NCI-H524 (cell line): ENCODE data around the gene CSPG5.

Experiments used
- DNase-seq, 2 experiments: peaks; one replicate each; lab custom pipeline; 2025; lab: John Stamatoyannopoulos, UW

CSPG5 gene

GRCh38 chr3:47536967-47537366 lies 41.7 kb downstream of the CSPG5 start:
- DNase-seq: peak in 1 of 2 experiments; percentile 52

DNA sequence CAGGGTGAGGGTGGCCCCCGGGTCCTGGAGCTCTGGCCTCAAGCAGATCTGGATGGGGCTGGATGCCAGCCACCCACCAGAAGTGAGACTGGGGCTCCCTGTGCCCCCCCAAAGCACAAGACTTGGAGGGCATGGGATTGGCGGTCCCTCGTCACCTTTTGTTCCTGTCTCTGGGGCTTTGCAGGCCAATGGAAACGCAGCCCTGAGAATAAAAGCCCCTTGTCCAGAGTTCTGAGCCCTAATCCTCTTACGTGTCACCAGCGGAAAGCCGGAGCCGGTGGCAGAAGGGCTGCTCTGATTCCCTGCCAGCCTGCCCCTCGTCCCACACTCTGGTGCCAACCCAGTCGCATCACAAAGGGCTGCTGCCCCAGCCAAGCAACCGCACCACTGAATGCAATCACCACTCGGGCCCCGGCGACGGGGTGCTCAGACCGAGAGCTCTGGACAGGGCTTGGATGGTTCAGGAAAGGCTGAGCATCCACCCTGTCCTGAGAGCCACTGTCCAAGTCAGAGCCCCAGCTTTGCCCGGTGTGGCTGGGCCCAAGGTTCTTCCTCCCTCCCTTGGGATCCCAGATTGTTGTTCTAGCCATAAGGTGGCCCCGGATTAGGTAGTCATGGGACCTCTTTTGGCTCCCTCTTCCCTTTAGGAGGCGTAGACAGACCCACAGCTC lies 42.3 kb downstream of the CSPG5 start:
- DNase-seq: peak; percentile 86 to 90

DNA sequence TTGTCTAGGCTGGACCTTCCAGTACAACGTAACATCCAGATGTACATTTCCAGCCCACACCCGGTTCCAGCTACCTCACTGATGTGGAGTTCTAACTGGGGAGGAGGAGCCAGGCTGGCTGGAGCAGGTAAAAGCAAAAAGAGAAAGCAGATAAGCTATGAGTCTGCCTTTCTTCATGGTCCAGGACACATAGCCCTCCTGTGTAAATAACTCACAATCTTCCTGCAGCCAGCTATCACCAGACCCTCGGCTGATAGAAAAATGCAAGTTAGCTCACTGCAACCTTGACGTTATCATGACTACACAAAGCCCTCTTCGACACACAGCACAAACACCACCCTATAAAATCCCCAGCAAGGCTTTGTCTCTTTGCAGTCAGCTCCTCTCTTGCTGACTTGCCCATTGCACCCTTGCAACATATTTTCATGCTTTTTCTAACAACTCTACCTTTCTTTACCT lies 44.6 kb downstream of the CSPG5 start:
- no peak for DNase-seq

DNA sequence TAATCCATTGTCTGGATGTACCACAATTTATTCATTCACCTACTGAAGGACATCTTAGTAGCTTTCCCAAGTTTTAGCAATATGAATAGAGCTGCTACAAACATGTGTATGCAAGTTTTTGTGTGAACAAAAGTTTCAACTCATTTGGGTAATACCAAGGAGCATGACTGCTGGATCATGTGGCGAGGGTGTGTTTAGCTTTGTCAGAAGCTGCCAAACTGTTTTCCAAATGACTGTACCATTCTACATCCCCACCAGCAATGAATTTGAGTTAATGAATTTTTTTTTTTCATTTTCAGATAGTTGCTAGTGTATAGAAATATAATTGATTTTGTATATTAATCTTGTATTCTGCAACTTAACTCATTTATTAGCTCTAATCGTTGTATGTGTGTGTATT lies 45.2 kb downstream of the CSPG5 start:
- DNase-seq: no peak

DNA sequence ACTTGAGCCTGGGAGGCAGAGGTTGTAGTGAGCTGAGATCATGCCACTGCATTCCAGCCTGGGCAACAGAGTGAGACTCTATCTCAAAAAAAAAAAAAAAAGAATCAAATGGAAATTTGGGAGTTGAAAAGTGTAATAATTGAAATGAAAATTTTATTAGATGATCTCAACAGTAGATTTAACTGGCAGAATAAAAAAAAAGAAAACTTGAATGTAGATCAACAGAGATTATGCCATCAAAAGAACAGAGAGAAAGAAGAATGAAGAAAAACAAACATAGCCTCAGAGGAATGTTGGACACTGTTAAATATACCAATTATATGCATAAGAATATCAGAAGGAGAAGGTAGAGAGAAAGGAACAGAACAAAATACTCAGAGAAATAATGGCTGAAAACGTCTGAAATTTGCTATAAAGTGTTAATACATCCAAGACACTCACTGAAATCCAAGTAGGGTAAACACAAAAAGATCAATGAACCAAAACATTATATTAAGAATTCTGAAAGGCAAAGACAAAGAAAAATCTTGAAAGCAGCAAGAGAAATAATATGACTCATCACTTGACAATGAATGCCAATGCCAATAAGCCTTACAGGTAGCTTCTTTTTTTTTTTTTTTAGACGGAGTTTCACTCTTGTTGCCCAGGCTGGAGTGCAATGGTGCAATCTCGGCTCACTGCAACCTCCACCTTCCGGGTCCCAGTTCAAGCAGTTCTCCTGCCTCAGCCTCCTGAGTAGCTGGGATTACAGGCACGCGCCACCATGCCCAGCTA lies 50.5 kb downstream of the CSPG5 start:
- DNase-seq: no peak

- DNase-seq: no peak
Observed at GRCh38 chr3:47525617-47526016, 53.0 kb downstream of the CSPG5 start.

- DNase-seq: no peak
Observed at GRCh38 chr3:47523310-47524073, 55.2 kb downstream of the CSPG5 start.

DNA sequence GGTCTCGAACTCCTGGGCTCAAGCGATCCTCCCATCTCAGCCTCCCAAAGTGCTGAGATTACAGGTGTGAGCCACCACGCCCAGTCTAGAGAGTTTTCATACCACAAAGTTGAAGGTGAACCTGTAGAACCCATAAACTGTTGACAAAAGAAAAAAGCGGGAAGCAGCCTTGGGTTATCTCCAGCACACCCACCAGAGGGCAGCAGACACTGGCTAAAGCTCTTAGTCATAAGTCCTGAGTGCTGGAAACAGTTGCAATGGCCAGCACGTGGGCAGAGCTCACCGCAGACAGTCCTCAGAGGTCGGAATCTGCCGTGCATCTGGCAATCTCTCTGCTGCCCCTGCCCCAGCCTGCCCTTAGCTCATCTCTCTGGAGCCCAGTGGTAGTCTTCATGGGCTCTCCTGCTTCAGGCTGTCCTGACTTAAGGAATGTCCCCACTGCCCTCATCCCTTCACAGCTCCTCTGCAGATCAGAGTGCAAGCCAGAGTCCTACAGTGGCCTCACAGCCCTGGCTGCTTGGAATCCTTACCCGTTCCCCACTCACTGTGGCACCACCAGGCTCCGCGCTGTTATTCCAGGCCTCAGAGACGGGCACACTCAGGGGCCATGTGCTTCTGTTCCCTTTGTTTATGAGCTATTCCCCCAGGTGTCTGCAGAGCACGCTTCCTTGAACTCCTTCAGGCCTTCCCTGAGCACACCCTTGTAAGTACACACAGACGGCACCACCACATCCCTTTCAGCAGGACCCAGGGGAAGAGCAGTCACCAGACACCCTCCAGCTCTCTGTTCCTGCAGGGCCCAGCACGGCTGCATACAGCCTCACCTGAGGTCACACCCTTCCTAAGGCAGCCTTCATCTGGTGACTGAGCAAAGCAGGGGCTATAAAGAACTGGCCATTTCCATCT lies 56.3 kb downstream of the CSPG5 start:
- DNase-seq: peak; percentile 67 to 92

GRCh38 chr3:47520756-47521155 lies 57.9 kb downstream of the CSPG5 start:
- DNase-seq: peak; percentile 6 to 57

GRCh38 chr3:47517937-47518336 lies 60.7 kb downstream of the CSPG5 start:
- no peak for DNase-seq

DNA sequence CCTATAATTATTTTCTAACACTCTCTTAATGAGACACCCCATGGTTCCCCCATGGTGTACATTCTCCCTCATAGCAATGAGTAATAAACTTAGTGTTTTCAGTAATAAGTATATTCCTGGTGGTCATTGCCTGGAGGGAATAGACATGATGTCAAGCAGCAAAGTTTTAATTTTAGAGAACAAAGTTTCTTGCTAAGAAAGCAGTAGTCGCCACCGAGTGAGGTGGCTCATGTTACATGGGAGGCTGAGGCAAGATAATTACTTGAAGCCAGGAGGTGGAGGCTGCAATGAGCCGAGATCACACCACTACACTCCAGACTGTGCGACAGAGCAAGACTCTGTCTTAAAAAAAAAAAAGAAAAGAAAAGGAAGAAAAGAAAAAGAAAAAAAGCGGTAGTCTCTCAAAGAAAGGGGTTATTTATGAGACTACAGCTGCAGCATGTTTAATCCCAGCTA lies 62.8 kb downstream of the CSPG5 start:
- DNase-seq: peak; percentile 9 to 18

DNA sequence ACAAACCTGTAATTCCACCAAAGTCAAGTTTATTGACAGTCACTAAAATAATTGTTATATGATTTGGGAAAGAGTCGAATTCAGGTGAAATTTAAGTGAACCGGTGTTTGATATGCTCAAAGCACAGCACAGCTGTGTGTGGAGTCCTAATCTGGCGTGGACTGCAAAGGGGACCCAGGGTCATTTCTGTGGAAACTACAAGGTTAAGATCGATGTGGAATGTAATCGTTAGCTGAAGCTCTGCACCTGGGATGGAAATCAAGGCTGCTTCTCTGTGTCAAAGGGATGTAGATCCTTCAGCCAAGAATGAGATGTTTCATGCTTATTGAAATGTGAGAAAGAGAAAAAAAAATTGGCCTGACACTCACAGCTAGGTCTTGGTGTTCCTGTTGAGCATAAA lies 63.6 kb downstream of the CSPG5 start:
- no peak for DNase-seq

GRCh38 chr3:47513125-47513929 lies 65.3 kb downstream of the CSPG5 start, which contains the start of gene ELP6:
Gene ELP6, minus strand, starts transcription at chr3:47513712. Its CDS starts 122 bp downstream, at chr3:47513590.
- DNase-seq: peak; percentile 96

GRCh38 chr3:47512416-47513124 lies 66.1 kb downstream of the CSPG5 start:
- DNase-seq: peak in 1 of 2 experiments; percentile 1
